SH-SY5Y (cell line): ENCODE results near the gene MPRIP.

ENCODE experiments used
- GATA2 ChIP-seq: IDR thresholded peaks from 2 replicates; pipeline ENCODE4 v1.6.1; 2011; ENCODE audit warnings: mild to moderate bottlenecking, low read depth, low read length
- GATA3 ChIP-seq: IDR thresholded peaks from 2 replicates; pipeline ENCODE4 v1.6.1; 2011; ENCODE audit warnings: low read depth, mild to moderate bottlenecking, low read length, moderate library complexity

DNA sequence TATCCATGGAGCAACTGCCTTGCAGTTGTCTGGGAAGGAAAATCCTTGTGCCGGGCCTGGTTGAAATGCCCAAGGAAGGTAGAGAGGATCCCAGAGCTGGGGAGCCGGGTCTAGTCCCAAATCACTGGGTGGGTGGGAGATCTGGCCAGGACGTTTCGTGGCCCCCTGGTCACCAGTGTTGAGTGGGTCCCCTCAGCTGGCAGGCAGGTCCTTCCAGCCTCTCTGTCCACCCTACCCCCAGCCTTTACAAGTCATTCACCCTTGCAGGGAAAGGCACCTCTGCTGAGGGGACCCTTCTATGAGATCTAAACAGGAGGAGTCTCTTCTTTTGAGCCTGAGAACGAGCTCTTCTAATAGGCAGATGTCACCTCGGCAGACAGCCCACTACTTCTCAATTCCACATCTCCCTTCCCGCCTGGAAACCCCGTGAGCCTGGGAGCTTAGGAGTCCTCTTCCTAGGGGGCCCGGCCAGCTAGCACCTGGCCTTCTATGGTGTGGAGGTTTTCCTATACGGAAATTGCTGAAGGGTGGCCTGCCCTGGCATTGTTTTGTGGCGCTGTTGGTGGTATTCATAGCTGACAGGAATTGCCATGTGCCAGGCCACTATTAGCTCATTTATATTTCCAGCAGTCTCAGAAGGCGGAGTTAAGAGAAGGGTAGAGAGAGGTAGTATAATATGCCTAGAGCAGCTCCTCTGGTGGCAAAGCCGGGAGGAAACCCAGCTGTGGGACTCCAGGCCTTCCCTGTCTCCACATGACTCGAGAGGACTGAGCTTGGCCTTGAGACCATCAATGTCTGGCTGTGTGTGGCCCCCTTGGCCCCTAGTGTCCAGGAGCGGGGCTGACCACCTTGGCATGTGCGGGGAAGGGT lies 13.3 kb downstream of the MPRIP start:
- TF ChIP-seq GATA2 (no peak), GATA3 (no peak)
